ENCODE measurements around the gene CCT3. TPM values are rescaled to one million over a fixed set of nuclear protein-coding genes. Genes with fewer than 3 reads are reported as not detected.
"Not testable (repeated sequence)": the region's sequence is repeated elsewhere in the genome, so short reads cannot be mapped to it uniquely, and the experiment has no call there.

CCT3 gene
- total RNA-seq, 1 donor from 2014 or later = 270 TPM

DNA sequence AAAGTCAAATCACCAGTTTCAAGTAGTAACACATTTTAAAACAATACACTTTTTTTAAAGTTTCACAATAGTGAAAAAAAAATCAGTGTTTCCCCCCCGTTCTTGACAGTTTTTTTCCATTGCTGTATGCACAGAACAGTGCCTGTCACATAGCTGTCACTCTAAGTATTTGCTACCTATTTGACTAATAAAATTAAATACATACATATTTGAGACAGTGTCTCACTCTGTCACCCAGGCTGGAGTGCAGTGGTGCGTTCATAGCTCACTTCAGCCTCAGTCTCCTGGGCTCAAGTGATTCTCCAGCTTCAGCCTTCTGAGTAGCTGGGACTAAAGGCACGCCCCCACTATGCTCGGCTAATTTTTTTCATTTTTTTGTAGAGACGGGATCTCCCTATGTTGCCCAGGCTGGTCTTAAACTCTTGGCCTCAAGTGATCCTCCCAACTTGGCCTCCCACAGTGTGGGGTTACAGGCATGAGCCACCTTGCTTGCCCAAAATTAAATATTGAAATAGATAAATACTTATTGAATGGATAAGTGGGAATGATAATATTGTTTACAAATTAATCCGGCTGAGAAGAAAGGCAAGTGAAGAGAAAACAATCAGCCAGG lies 18.3 kb upstream of the CCT3 start:
- DNase-seq (ENCODE audit: low spot score, unreplicated experiment) = no peak
- no peaks in the 10 kb centered on the region for H3K9me3 Mint-ChIP-seq (ENCODE audit: low read depth)
- H3K27ac Mint-ChIP-seq = no peak overlapping the region
- no peaks in the 10 kb centered on the region for H3K36me3 Mint-ChIP-seq (ENCODE audit: insufficient read depth)
- TF ChIP-seq, protein P1, sequence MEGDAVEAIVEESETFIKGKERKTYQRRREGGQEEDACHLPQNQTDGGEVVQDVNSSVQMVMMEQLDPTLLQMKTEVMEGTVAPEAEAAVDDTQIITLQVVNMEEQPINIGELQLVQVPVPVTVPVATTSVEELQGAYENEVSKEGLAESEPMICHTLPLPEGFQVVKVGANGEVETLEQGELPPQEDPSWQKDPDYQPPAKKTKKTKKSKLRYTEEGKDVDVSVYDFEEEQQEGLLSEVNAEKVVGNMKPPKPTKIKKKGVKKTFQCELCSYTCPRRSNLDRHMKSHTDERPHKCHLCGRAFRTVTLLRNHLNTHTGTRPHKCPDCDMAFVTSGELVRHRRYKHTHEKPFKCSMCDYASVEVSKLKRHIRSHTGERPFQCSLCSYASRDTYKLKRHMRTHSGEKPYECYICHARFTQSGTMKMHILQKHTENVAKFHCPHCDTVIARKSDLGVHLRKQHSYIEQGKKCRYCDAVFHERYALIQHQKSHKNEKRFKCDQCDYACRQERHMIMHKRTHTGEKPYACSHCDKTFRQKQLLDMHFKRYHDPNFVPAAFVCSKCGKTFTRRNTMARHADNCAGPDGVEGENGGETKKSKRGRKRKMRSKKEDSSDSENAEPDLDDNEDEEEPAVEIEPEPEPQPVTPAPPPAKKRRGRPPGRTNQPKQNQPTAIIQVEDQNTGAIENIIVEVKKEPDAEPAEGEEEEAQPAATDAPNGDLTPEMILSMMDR (IDR thresholded peaks at IDR 0.05; ENCODE audit: unreplicated experiment) = no peak
- peaks cover 34% of the 10 kb centered on the region for H3K27me3 Mint-ChIP-seq
- no peak overlapping the region for H3K4me3 Mint-ChIP-seq (ENCODE audit: low read depth)
- peaks cover 2% of the 10 kb centered on the region for H3K4me1 Mint-ChIP-seq (ENCODE audit: low read depth)

DNA sequence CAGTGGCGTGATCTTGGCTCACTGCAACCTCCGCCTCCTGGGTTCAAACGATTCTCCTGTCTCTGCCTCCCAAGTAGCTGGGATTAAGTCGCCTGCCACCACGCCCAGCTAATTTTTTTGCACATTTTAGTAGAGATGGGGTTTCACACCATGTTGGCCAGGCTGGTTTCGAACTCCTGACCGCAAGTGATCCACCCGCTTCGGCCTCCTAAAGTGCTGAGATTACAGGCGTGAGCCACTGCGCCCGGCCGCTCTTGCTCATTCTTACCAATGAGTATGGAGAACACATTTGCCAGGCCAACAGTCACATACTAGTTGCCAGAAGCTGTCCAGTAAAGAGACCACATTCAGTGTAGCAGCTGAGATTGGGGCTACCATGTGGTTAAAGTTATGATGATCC lies 14.4 kb upstream of the CCT3 start:
- not testable (repeated sequence) for DNase-seq (ENCODE audit: low spot score, unreplicated experiment); H3K36me3 Mint-ChIP-seq (ENCODE audit: insufficient read depth)
- H3K27me3 Mint-ChIP-seq = peaks cover 18% of the 10 kb centered on the region

DNA sequence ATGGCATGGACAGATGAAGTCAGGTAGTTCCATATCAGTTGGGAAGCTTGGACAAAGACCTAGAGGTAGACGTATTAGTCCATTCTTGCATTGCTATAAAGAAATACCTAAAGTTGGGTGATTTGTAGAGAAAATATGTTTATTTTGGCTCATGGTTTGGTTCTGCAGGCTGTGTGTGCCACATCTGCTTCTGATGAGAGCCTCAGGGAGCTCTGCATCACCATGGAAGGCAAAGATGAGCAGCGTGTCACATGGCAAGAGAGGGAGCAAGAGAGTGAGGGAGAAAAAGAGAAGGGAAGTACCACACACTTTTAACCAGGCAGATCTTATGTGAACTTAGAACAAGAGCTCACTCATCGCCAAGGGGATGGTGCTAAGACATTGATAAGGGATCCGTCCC lies 9.2 kb upstream of the CCT3 start:
- peaks cover 2% of the 10 kb centered on the region for H3K27me3 Mint-ChIP-seq
- H3K36me3 Mint-ChIP-seq (ENCODE audit: insufficient read depth) = no peaks in the 10 kb centered on the region
- H3K4me3 Mint-ChIP-seq (ENCODE audit: low read depth) = no peak overlapping the region
- DNase-seq (ENCODE audit: low spot score, unreplicated experiment) = no peak
- TF ChIP-seq, protein P1 (IDR thresholded peaks at IDR 0.05; ENCODE audit: unreplicated experiment) = no peak
- no peaks in the 10 kb centered on the region for H3K9me3 Mint-ChIP-seq (ENCODE audit: low read depth)
- no peak overlapping the region for H3K27ac Mint-ChIP-seq
- H3K4me1 Mint-ChIP-seq (ENCODE audit: low read depth) = peaks cover 13% of the 10 kb centered on the region

More for the DNA sequence above, 14.4 kb upstream of the CCT3 start:
- not testable (repeated sequence) for H3K27ac Mint-ChIP-seq; H3K9me3 Mint-ChIP-seq (ENCODE audit: low read depth); H3K4me1 Mint-ChIP-seq (ENCODE audit: low read depth); H3K4me3 Mint-ChIP-seq (ENCODE audit: low read depth)

DNA sequence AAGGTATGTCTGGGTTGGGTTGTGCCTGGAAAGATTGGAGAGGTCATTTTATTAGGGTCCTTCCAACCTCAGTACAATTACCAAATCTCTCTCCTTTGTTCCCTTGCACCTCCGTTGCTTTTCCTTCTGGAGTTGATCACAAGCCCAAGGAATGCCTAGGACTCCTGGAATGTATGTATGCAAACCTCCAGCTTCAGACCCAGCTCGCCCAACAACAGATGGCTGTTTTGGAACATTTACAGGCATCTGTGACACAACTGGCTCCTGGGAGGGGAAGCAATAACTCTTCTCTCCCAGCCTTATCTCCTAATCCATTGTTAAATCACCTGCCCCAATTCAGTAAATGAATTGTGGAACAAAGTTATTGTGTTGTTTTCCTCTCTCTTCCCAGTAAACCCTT lies 8.5 kb upstream of the CCT3 start:
- H3K36me3 Mint-ChIP-seq (ENCODE audit: insufficient read depth) = no peaks in the 10 kb centered on the region
- H3K27me3 Mint-ChIP-seq = peaks cover 2% of the 10 kb centered on the region
- no peak overlapping the region for H3K4me3 Mint-ChIP-seq (ENCODE audit: low read depth)
- H3K9me3 Mint-ChIP-seq (ENCODE audit: low read depth) = no peaks in the 10 kb centered on the region
- TF ChIP-seq, protein P1 (IDR thresholded peaks at IDR 0.05; ENCODE audit: unreplicated experiment) = no peak
- DNase-seq (ENCODE audit: low spot score, unreplicated experiment) = no peak
- no peak overlapping the region for H3K27ac Mint-ChIP-seq
- H3K4me1 Mint-ChIP-seq (ENCODE audit: low read depth) = peaks cover 13% of the 10 kb centered on the region

DNA sequence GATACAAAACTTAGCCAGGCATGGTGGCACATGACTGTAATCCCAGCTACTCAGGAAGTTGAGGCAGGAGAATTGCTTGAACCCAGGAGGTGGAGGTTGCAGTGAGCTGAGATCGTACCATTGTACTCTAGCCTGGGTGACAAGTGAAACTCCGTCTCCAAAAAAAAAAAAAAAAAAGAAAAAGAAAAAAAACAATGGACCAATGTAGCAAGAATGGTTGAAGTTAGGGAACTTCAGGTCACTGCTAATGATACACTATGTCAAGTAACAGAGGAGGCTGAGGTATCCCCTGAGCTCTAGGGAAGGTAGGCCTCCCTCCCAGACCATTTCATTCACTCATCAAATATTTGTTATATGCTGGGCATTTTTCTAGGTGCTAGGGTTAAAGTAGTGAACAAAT lies 7.9 kb upstream of the CCT3 start:
- H3K27ac Mint-ChIP-seq; H3K9me3 Mint-ChIP-seq (ENCODE audit: low read depth); H3K27me3 Mint-ChIP-seq; H3K4me3 Mint-ChIP-seq (ENCODE audit: low read depth); DNase-seq (ENCODE audit: low spot score, unreplicated experiment); H3K36me3 Mint-ChIP-seq (ENCODE audit: insufficient read depth): not testable (repeated sequence)
- peaks cover 13% of the 10 kb centered on the region for H3K4me1 Mint-ChIP-seq (ENCODE audit: low read depth)

DNA sequence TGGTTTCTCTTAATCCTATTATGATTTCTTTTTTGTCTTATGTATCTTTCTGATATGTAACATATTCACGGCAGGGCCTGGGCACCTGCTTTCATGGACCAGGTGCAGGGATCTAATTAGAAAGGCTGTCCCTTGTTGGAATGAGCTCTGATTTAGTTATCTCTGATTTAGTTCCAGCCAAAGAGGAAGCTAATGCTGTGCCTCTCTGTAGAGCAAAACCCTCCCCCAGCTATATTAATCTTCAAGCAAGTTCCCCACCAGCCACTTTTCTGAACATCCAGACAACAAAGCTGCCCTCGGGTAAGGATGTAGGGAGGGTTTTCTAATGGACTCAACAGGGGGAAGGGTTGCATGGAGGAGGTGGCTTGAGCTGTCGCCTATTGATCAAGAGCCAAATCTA lies 6.3 kb upstream of the CCT3 start:
- no peak for DNase-seq (ENCODE audit: low spot score, unreplicated experiment)
- H3K27ac Mint-ChIP-seq = no peak overlapping the region

More for the DNA sequence above, 6.3 kb upstream of the CCT3 start:
- no peak overlapping the region for H3K4me3 Mint-ChIP-seq (ENCODE audit: low read depth)
- H3K4me1 Mint-ChIP-seq (ENCODE audit: low read depth) = peaks cover 13% of the 10 kb centered on the region
- H3K36me3 Mint-ChIP-seq (ENCODE audit: insufficient read depth) = no peaks in the 10 kb centered on the region
- H3K27me3 Mint-ChIP-seq = peaks cover 2% of the 10 kb centered on the region
- TF ChIP-seq, protein P1 (IDR thresholded peaks at IDR 0.05; ENCODE audit: unreplicated experiment) = no peak
- H3K9me3 Mint-ChIP-seq (ENCODE audit: low read depth) = no peaks in the 10 kb centered on the region
